ENCODE measurements around the gene ATP13A5. TPM values are rescaled to one million over a fixed set of nuclear protein-coding genes. Genes with fewer than 3 reads are reported as not detected.

The ATP13A5 gene
- total RNA-seq, 4 donors from 2014 or later = 1.4 TPM; not detected in 3

- WGBS, 2 donors (ENCODE audit: low coverage in 1 of 2) = 47 to 51% methylated on average over 2 of the region's 2 CpGs
- H3K36me3 ChIP-seq = no peaks in the 10 kb centered on the region
- no peak for ATAC-seq
- no peak for TF ChIP-seq CTCF (IDR thresholded peaks at IDR 0.05)
- no peak for TF ChIP-seq POLR2A (IDR thresholded peaks at IDR 0.05)
- TF ChIP-seq POLR2AphosphoS5 (IDR thresholded peaks at IDR 0.05) = no peak
- no peak for TF ChIP-seq EP300 (IDR thresholded peaks at IDR 0.05)
- no peaks in the 10 kb centered on the region for H3K27me3 ChIP-seq
- peaks cover 0 to 8% (median 0%) of the 10 kb centered on the region in 3 donors for H3K4me1 ChIP-seq
- no peaks in the 10 kb centered on the region for H3K9me3 ChIP-seq
- no peak overlapping the region for H3K4me3 ChIP-seq
- H3K27ac ChIP-seq = no peak overlapping the region
Observed at GRCh38 chr3:193342551-193342950, 36.0 kb downstream of the ATP13A5 start.

GRCh38 chr3:193335031-193335430 lies 43.5 kb downstream of the ATP13A5 start:
- Histone ChIP-seq H3K27me3 (no peaks in the 10 kb centered on the region), H3K9me3 (no peaks in the 10 kb centered on the region), H3K27ac (no peak overlapping the region), H3K36me3 (no peaks in the 10 kb centered on the region), H3K4me3 (no peak overlapping the region), H3K4me1 (no peaks in the 10 kb centered on the region)
- TF ChIP-seq POLR2A (IDR thresholded peaks at IDR 0.05) = no peak
- no peak for TF ChIP-seq POLR2AphosphoS5 (IDR thresholded peaks at IDR 0.05)
- TF ChIP-seq CTCF (IDR thresholded peaks at IDR 0.05) = no peak
- no peak for TF ChIP-seq EP300 (IDR thresholded peaks at IDR 0.05)
- WGBS, 2 donors (ENCODE audit: low coverage in 1 of 2) = 90% methylated on average over 1 of the region's 1 CpG; no CpG with 5 or more reads in 1 of the 2 donors
- no peak for ATAC-seq

GRCh38 chr3:193333229-193333628 lies 45.3 kb downstream of the ATP13A5 start:
- Histone ChIP-seq H3K9me3 (no peaks in the 10 kb centered on the region), H3K4me3 (no peak overlapping the region), H3K36me3 (no peaks in the 10 kb centered on the region), H3K4me1 (no peaks in the 10 kb centered on the region), H3K27me3 (no peaks in the 10 kb centered on the region), H3K27ac (no peak overlapping the region)
- WGBS, 2 donors (ENCODE audit: low coverage in 1 of 2) = 33 to 100% methylated on average over 1 of the region's 1 CpG
- TF ChIP-seq POLR2A (IDR thresholded peaks at IDR 0.05) (no peak), CTCF (IDR thresholded peaks at IDR 0.05) (no peak), EP300 (IDR thresholded peaks at IDR 0.05) (no peak), POLR2AphosphoS5 (IDR thresholded peaks at IDR 0.05) (no peak)
- no peak for ATAC-seq

GRCh38 chr3:193330555-193331204 lies 47.9 kb downstream of the ATP13A5 start:
- TF ChIP-seq EP300 (IDR thresholded peaks at IDR 0.05) = no peak
- TF ChIP-seq POLR2A (IDR thresholded peaks at IDR 0.05) = no peak
- no peak for TF ChIP-seq POLR2AphosphoS5 (IDR thresholded peaks at IDR 0.05)
- TF ChIP-seq CTCF (IDR thresholded peaks at IDR 0.05) = no peak
- H3K36me3 ChIP-seq = no peaks in the 10 kb centered on the region
- no peak overlapping the region for H3K4me3 ChIP-seq
- no peaks in the 10 kb centered on the region for H3K4me1 ChIP-seq
- ATAC-seq = no peak
- no peaks in the 10 kb centered on the region for H3K9me3 ChIP-seq
- WGBS, 2 donors (ENCODE audit: low coverage in 1 of 2) = 90% methylated on average over 2 of the region's 3 CpGs; no CpG with 5 or more reads in 1 of the 2 donors
- H3K27me3 ChIP-seq = no peaks in the 10 kb centered on the region
- H3K27ac ChIP-seq = no peak overlapping the region

- WGBS, 2 donors (ENCODE audit: low coverage in 1 of 2) = 50 to 58% methylated on average over 2 of the region's 2 CpGs
- H3K4me3 ChIP-seq = no peak overlapping the region
- TF ChIP-seq CTCF (IDR thresholded peaks at IDR 0.05) (no peak), POLR2AphosphoS5 (IDR thresholded peaks at IDR 0.05) (no peak), EP300 (IDR thresholded peaks at IDR 0.05) (no peak), POLR2A (IDR thresholded peaks at IDR 0.05) (no peak)
Observed at GRCh38 chr3:193317682-193318300, 60.8 kb downstream of the ATP13A5 start.

More at GRCh38 chr3:193317682-193318300, 60.8 kb downstream of the ATP13A5 start:
- no peak for ATAC-seq
- Histone ChIP-seq H3K27ac (no peak overlapping the region), H3K4me1 (no peaks in the 10 kb centered on the region), H3K27me3 (no peaks in the 10 kb centered on the region), H3K9me3 (no peaks in the 10 kb centered on the region), H3K36me3 (no peaks in the 10 kb centered on the region)
